AG04449 (cell line): ENCODE measurements around the gene FUCA2.

ENCODE experiments used
- CTCF ChIA-PET: fragments of 350-600 bp; formaldehyde crosslinking; extraction: SDS; loops from one replicate; lab custom pipeline; 2021; ENCODE audit warnings: antibody characterized with exemption; lab: Yijun Ruan, JAX
- POLR2A ChIA-PET: fragments of 400-600, 350-600 bp; formaldehyde crosslinking; extraction: SDS; loops from one replicate; lab custom pipeline; 2020; ENCODE audit warnings: antibody characterized with exemption, inconsistent platforms; lab: Yijun Ruan, JAX
- DNase-seq: peaks from one replicate; pipeline ENCODE4 v3.0.0-alpha.2; 2010; ENCODE audit warnings: low read depth, low spot score
- H3K4me3 ChIP-seq: 2 replicates; pipeline ENCODE4 v1.5.1; 2011; ENCODE audit warnings: low read depth, mild to moderate bottlenecking, control low read depth, low read length
- CTCF ChIP-seq: IDR thresholded peaks from one replicate; pipeline ENCODE4 v1.5.1; 2011; ENCODE audit warnings: mild to moderate bottlenecking, moderate library complexity, low read length, control low read depth, inconsistent platforms; ENCODE audit not compliant: insufficient read depth; ENCODE audit errors: missing control alignments

The FUCA2 gene

GRCh38 chr6:143498428-143498827, 13.1 kb downstream of the FUCA2 start:
- POLR2A ChIA-PET = no interaction called here
- TF ChIP-seq CTCF = no peak
- H3K4me3 ChIP-seq = no peak overlapping the region
- DNase-seq = no peak
- CTCF ChIA-PET = interaction anchor here (2.0 kb wide), 1 partner anchor 13 kb away, joined by 5 read pairs; the partner anchor contains the start of gene FUCA2

- no peak for TF ChIP-seq CTCF
- CTCF ChIA-PET = interaction anchor here (2.0 kb wide), 1 partner anchor 14 kb away, joined by 5 read pairs; the partner anchor contains the start of gene FUCA2
These were observed 14.5 kb downstream of the FUCA2 start for GRCh38 chr6:143496974-143497373.

GRCh38 chr6:143490775-143491174, 20.7 kb downstream of the FUCA2 start:
- H3K4me3 ChIP-seq = no peak overlapping the region
- no peak for DNase-seq
- ChIA-PET CTCF (no interaction called here), POLR2A (no interaction called here)
- TF ChIP-seq CTCF = no peak

More at GRCh38 chr6:143496974-143497373, 14.5 kb downstream of the FUCA2 start:
- H3K4me3 ChIP-seq = no peak overlapping the region
- POLR2A ChIA-PET = no interaction called here
- DNase-seq = no peak

- DNase-seq = no peak
- H3K4me3 ChIP-seq = no peak overlapping the region
- POLR2A ChIA-PET = no interaction called here
- TF ChIP-seq CTCF = no peak
- CTCF ChIA-PET = no interaction called here
These were observed 21.3 kb downstream of the FUCA2 start for GRCh38 chr6:143490244-143490643.

- no peak for TF ChIP-seq CTCF
- POLR2A ChIA-PET = no interaction called here
- DNase-seq = no peak
- CTCF ChIA-PET = no interaction called here
- no peak overlapping the region for H3K4me3 ChIP-seq
These were observed 24.8 kb downstream of the FUCA2 start for GRCh38 chr6:143486752-143487151.

GRCh38 chr6:143485967-143486366, 25.6 kb downstream of the FUCA2 start:
- ChIA-PET CTCF (interaction anchor here (1.1 kb wide), 1 partner anchor 26 kb away, joined by 3 read pairs; no protein-coding TSS in a partner anchor), POLR2A (no interaction called here)
- no peak for DNase-seq
- H3K4me3 ChIP-seq = no peak overlapping the region
- no peak for TF ChIP-seq CTCF
